Parathyroid adenoma (tissue), 2 donors: Measurements from ENCODE around the gene CHAC2.
A peak's percentile ranks its signal among the peaks of the same experiment; 100 is the strongest.

Source experiments
- H2AFZ ChIP-seq: fragments of 300-600 bp; sonication (generic); one replicate; pipeline ENCODE4 v1.7.0; 2017; ENCODE audit warnings: antibody characterized with exemption, mild to moderate bottlenecking
- H3K27ac ChIP-seq: fragments of 300-600 bp; sonication (generic); one replicate; pipeline ENCODE4 v1.7.0; 2017
- H3K27me3 ChIP-seq: fragments of 300-600 bp; sonication (generic); one replicate; pipeline ENCODE4 v1.7.0; 2017; ENCODE audit warnings: low read length; ENCODE audit not compliant: control insufficient read depth, insufficient read depth
- H3K36me3 ChIP-seq: fragments of 300-600 bp; sonication (generic); one replicate; pipeline ENCODE4 v1.7.0; 2017; ENCODE audit warnings: low read length; ENCODE audit not compliant: control insufficient read depth, insufficient read depth
- H3K4me1 ChIP-seq: fragments of 300-600 bp; sonication (generic); one replicate; pipeline ENCODE4 v1.7.0; 2017; ENCODE audit warnings: control low read depth
- H3K4me2 ChIP-seq: fragments of 300-600 bp; sonication (generic); one replicate; pipeline ENCODE4 v1.7.0; 2017; ENCODE audit warnings: low read length
- H3K4me3 ChIP-seq: fragments of 300-600 bp; sonication (generic); one replicate; pipeline ENCODE4 v1.7.0; 2017; ENCODE audit warnings: low read depth, low read length
- H3K79me2 ChIP-seq: fragments of 300-600 bp; sonication (generic); one replicate; pipeline ENCODE4 v1.7.0; 2017; ENCODE audit warnings: control low read depth
- H3K9ac ChIP-seq: fragments of 300-600 bp; sonication (generic); one replicate; pipeline ENCODE4 v1.7.0; 2017; ENCODE audit warnings: mild to moderate bottlenecking
- H3K9me3 ChIP-seq: fragments of 300-600 bp; sonication (generic); one replicate; pipeline ENCODE4 v1.7.0; 2017; ENCODE audit warnings: low read length; ENCODE audit not compliant: control insufficient read depth
- CTCF ChIP-seq: fragments of 300-600 bp; sonication (generic); IDR thresholded peaks from one replicate; pipeline ENCODE4 v1.7.0; 2017; ENCODE audit warnings: antibody characterized with exemption, mild to moderate bottlenecking
- donor health status: primary hyperparathyroidism.

Gene CHAC2

GRCh38 chr2:53787614-53788289 is 20.1 kb downstream of the CHAC2 start:
- Histone ChIP-seq H2AFZ (peak overlapping the region; percentile 88), H3K79me2 (peaks cover 56% of the 10 kb centered on the region), H3K4me2 (peak overlapping the region; percentile 99), H3K9ac (peak overlapping the region; percentile 38), H3K4me3 (peak overlapping the region; percentile 90), H3K27me3 (no peaks in the 10 kb centered on the region), H3K36me3 (no peaks in the 10 kb centered on the region), H3K27ac (peak overlapping the region; percentile 77), H3K9me3 (no peaks in the 10 kb centered on the region), H3K4me1 (peaks cover 9% of the 10 kb centered on the region)
- TF ChIP-seq CTCF, result no peak

- no peak overlapping the region for H3K4me3 ChIP-seq
Observed at GRCh38 chr2:53793261-53793660, 25.7 kb downstream of the CHAC2 start.

GRCh38 chr2:53793821-53794220 is 26.2 kb downstream of the CHAC2 start:
- Histone ChIP-seq H3K27me3 (no peaks in the 10 kb centered on the region), H3K79me2 (peaks cover 23% of the 10 kb centered on the region), H3K36me3 (no peaks in the 10 kb centered on the region), H2AFZ (no peak overlapping the region), H3K9ac (no peak overlapping the region), H3K4me1 (no peaks in the 10 kb centered on the region), H3K4me2 (no peak overlapping the region), H3K4me3 (no peak overlapping the region), H3K9me3 (no peaks in the 10 kb centered on the region), H3K27ac (no peak overlapping the region)
- TF ChIP-seq CTCF, result no peak

More at GRCh38 chr2:53793261-53793660, 25.7 kb downstream of the CHAC2 start:
- no peaks in the 10 kb centered on the region for H3K9me3 ChIP-seq
- H3K79me2 ChIP-seq, result peaks cover 27% of the 10 kb centered on the region
- no peak overlapping the region for H3K4me2 ChIP-seq
- no peak overlapping the region for H3K27ac ChIP-seq
- peaks cover under 1% of the 10 kb centered on the region for H3K4me1 ChIP-seq
- no peak overlapping the region for H3K9ac ChIP-seq
- no peaks in the 10 kb centered on the region for H3K36me3 ChIP-seq
- H3K27me3 ChIP-seq, result no peaks in the 10 kb centered on the region
- no peak overlapping the region for H2AFZ ChIP-seq
- TF ChIP-seq CTCF, result no peak

GRCh38 chr2:53801547-53801946 is 33.9 kb downstream of the CHAC2 start:
- no peaks in the 10 kb centered on the region for H3K9me3 ChIP-seq
- TF ChIP-seq CTCF, result no peak
- no peak overlapping the region for H3K27ac ChIP-seq
- no peaks in the 10 kb centered on the region for H3K79me2 ChIP-seq
- no peaks in the 10 kb centered on the region for H3K4me1 ChIP-seq
- H3K4me2 ChIP-seq, result no peak overlapping the region
- no peak overlapping the region for H3K9ac ChIP-seq
- H2AFZ ChIP-seq, result no peak overlapping the region
- no peak overlapping the region for H3K4me3 ChIP-seq
- no peaks in the 10 kb centered on the region for H3K27me3 ChIP-seq
- H3K36me3 ChIP-seq, result no peaks in the 10 kb centered on the region

- H3K4me1 ChIP-seq, result no peaks in the 10 kb centered on the region
- no peak overlapping the region for H2AFZ ChIP-seq
- H3K9me3 ChIP-seq, result no peaks in the 10 kb centered on the region
- no peaks in the 10 kb centered on the region for H3K79me2 ChIP-seq
- no peak overlapping the region for H3K4me3 ChIP-seq
- no peak overlapping the region for H3K27ac ChIP-seq
- TF ChIP-seq CTCF, result no peak
- H3K4me2 ChIP-seq, result no peak overlapping the region
- H3K36me3 ChIP-seq, result no peaks in the 10 kb centered on the region
- H3K9ac ChIP-seq, result no peak overlapping the region
- H3K27me3 ChIP-seq, result no peaks in the 10 kb centered on the region
Observed at GRCh38 chr2:53802617-53803151, 35.1 kb downstream of the CHAC2 start.
